Stimulated activated CD4-positive, alpha-beta T cell treated with anti-CD3 and anti-CD28 coated beads, Interleukin-12 subunit alpha, Interleukin-12 subunit beta, amount 100 ng/mL, for 4 hours (primary cell): ENCODE measurements around the gene RMND5B.
"Not testable (repeated sequence)": the region's sequence is repeated elsewhere in the genome, so short reads cannot be mapped to it uniquely, and the experiment has no call there.

ENCODE experiments used
- DNase-seq: peaks from one replicate; pipeline ENCODE4 v3.0.0-alpha.2; 2020

RMND5B gene

GRCh38 chr5:178114325-178115135, 16.3 kb upstream of the RMND5B start:
- DNase-seq: peak; percentile 36

GRCh38 chr5:178115136-178115813, 15.5 kb upstream of the RMND5B start:
- DNase-seq: no peak

- DNase-seq: no peak
Measured at GRCh38 chr5:178115814-178116142, 15.0 kb upstream of the RMND5B start.

GRCh38 chr5:178116143-178116885, 14.5 kb upstream of the RMND5B start:
- peak; percentile 36 for DNase-seq

- no peak for DNase-seq
Measured at GRCh38 chr5:178117923-178118701, 12.7 kb upstream of the RMND5B start.

- no peak for DNase-seq
Measured at GRCh38 chr5:178119915-178120606, 10.8 kb upstream of the RMND5B start.

GRCh38 chr5:178120607-178121357, 10.0 kb upstream of the RMND5B start:
- DNase-seq: peak; percentile 69

GRCh38 chr5:178121391-178122276, 9.2 kb upstream of the RMND5B start:
- DNase-seq: no peak

GRCh38 chr5:178122346-178122745, 8.5 kb upstream of the RMND5B start:
- no peak for DNase-seq

GRCh38 chr5:178123094-178123965, 7.5 kb upstream of the RMND5B start:
- DNase-seq: no peak

GRCh38 chr5:178123966-178124925, 6.6 kb upstream of the RMND5B start:
- no peak for DNase-seq

- DNase-seq: no peak
Measured at GRCh38 chr5:178125253-178125906, 5.4 kb upstream of the RMND5B start.

- no peak for DNase-seq
Measured at GRCh38 chr5:178126556-178126955, 4.3 kb upstream of the RMND5B start.

- DNase-seq: not testable (repeated sequence)
Measured at GRCh38 chr5:178127300-178128009, 3.4 kb upstream of the RMND5B start.

- DNase-seq: no peak
Measured at GRCh38 chr5:178129296-178129695, 1.5 kb upstream of the RMND5B start.

- DNase-seq: not testable (repeated sequence)
Measured at GRCh38 chr5:178130234-178130575, 609 bp upstream of the RMND5B start.

- DNase-seq: no peak
Measured at GRCh38 chr5:178131446-178131996, 707 bp downstream of the RMND5B start.
